Spleen (tissue), 7 donors: ENCODE data around the gene FOXF2.

Experiments
- CTCF ChIP-seq, 11 experiments: fragments of 200-600 bp in 7 of 11; fragments of 450-650 bp in 4 of 11; sonication (generic) in 4 of 11; IDR thresholded peaks in 8 of 11; conservative IDR thresholded peaks in 3 of 11; 1 replicate in 7 of 11; 2 replicates in 4 of 11; pipeline versions ENCODE4 v1.4.0 to v1.8.0; 2016 to 2021; ENCODE audit warnings: antibody characterized with exemption in 11 of 11, inconsistent platforms in 4 of 11, mild to moderate bottlenecking in 1 of 11
- POLR2A ChIP-seq, 3 donors: fragments of 450-650 bp; IDR thresholded peaks; one replicate each; pipeline ENCODE4 v1.5.1; 2017; ENCODE audit warnings: antibody characterized with exemption in 3 of 3, mild to moderate bottlenecking in 1 of 3
- POLR2AphosphoS5 ChIP-seq, 3 donors: sonication (generic); formaldehyde crosslinking; IDR thresholded peaks; one replicate each; pipeline ENCODE4 v1.5.1; 2017; ENCODE audit warnings: antibody characterized with exemption in 3 of 3
- donor health status: DM: no; HTN: no; CAD: no; lungs with moderate emphysema.
- donor health status: DM: no; HTN: no; CAD: no.
- donor health status: DM: no; HTN: no; CAD: no.

- peak; percentile 30 to 89 (median 63) for TF ChIP-seq CTCF (IDR thresholded peaks at IDR 0.05 in 8 of 11, conservative IDR thresholded peaks at IDR 0.05 in 3 of 11)
- no peak for TF ChIP-seq POLR2A (IDR thresholded peaks at IDR 0.05)
- no peak for TF ChIP-seq POLR2AphosphoS5 (IDR thresholded peaks at IDR 0.05)
Observed at GRCh38 chr6:1381481-1382330, 7.7 kb upstream of the FOXF2 start.
